ENCODE measurements around the gene ERCC1. TPM values are rescaled to one million over a fixed set of nuclear protein-coding genes. Genes with fewer than 3 reads are reported as not detected.

Gene ERCC1
- total RNA-seq, 1 experiment from 2014 or later, result 132 TPM

DNA sequence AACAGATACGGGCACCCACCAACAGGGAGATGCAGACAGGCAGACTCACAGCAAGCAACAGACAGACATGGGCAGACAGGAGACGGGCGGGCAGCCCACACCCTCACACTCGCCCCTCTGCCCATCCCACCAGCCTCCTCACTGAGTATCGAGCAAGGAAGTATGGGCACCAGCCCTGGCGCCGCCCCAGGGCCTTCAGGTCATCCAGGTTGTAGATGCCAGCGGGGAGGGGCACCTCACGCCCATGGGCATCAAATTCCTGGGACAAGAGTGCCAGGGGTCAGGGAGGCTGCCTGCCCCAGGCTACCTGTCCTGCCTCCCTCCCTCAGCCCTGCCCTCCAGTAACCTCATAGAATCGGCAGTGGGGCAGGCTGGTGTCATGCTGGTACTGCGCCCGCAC lies 59.0 kb downstream of the ERCC1 start:
- DNase-seq (ENCODE audit: low read depth), result no peak

DNA sequence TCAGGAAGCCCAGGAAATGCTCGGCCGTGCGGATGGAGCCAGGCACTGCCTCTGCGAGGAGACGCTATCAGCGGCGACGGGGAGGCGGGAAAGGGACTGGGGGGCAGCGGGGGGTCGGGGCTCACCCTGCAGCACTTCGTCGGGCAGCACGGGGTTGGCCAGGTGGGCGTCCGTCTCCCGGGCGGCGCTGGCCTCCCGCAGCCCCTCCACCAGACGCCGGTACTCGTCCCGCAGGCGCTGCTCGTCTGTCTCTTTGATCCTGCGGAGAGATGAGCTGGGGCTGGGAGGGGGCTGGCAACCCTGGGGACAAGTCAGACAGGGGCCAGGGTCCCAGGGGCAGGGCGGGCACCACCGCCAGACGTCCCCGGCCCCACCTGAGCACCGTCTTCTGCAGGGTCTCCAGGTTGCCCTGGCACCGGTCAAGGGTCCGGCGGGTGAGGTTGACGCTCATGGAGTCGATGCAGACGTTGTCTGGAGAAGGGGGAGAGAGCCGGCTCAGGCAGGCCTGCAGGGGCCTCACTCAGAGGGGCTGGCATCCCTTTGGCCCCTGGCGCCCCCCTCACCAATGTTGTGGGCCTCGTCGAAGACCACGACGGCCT lies 59.8 kb downstream of the ERCC1 start:
- no peak for DNase-seq (ENCODE audit: low read depth)

DNA sequence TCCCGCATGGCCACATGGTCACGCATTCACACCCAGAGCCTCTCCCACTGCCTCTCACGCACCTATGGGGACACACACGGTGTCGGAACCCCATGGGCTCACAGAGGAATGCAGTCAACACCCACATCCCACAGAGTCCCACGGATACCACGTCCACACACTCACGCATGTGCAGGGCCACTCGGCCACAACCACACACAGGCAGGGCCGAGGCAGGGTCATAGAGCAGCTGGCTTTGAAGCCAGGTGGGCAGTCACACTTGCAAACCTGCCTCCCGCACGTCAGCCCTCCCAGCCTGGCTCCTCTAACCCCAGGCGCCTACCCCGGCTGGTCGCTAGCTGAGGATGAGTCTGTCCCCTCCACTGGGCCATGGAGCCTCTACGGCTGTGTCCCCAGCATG lies 61.4 kb downstream of the ERCC1 start:
- DNase-seq (ENCODE audit: low read depth), result no peak

DNA sequence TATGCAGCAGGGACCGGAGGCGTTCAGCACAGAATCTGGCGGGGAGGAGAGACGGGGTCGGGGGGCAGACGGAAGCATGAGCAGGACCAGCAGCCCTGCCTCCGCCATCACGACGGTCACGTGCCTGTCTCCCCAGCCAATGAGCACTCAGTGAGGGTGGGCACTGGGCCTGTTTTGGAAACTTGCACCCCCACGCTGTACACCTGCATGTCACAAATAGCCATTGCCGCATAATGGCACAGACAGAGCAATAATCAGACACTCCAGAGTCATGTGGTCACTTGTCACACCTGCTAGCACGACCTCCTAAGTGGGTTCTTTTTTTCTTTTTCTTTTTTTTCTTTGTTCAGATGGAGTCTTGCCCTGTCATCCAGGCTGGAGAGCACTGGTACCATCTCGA lies 62.1 kb downstream of the ERCC1 start:
- no peak for DNase-seq (ENCODE audit: low read depth)

DNA sequence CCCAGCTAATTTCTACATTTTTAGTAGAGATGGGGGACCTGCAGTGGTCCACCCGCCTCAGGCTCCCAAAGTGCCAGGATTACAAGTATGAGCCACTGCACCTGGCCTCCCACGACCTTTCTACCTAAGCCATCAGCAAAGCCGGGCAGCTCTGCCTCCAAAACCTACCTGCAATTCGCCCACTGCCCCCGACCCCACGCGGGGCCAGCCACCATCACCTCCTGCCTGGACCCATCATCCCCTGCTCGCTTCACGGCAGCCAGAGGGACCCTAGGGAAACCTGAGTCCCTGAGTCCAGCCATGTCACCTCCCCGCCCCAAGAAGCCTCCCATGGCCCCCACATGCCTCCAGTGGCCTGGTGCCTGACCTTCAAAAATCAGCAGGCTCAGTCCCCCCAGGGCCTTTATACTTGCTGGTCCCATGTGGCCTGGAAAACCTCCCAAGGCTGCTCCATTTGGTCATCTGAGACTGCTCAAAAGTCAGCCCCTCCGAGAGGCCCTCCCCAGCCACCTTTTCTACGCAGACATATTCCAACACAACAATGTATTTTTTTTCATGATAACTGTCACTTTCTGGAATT lies 65.4 kb downstream of the ERCC1 start:
- DNase-seq (ENCODE audit: low read depth), result no peak

DNA sequence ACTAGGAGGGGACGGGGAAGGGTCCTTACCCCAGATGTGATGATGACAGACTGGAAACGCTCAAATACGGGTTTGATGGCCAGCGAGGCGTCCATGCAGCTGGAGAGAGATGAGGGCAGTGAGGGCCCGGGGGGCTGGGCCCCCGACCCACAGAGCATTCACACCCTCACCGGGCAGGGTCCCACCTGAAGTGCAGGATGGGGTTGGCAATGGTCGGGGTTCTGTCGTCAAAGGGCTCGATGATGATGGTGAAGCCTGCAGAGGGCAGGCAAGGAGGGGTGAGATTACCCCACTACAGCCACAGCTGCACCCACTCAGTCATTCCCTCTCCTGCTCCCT lies 66.3 kb downstream of the ERCC1 start:
- DNase-seq (ENCODE audit: low read depth), result no peak

Other genes starting within 250 kb of the ERCC1 start
- gene TRAPPC6A, start 245.7 kb downstream of the ERCC1 start, total RNA-seq (2014; rRNA removed), result 5.3 and 10.4 TPM in 2 replicates
- 5.9 and 7.1 TPM in 2 replicates for gene BLOC1S3, start 245.1 kb downstream of the ERCC1 start, total RNA-seq (2014; rRNA removed)
- not detected in 2 replicates for gene EXOC3L2, start 178.5 kb downstream of the ERCC1 start, total RNA-seq (2014; rRNA removed)
- 11.0 and 15.5 TPM in 2 replicates for gene MARK4, start 172.6 kb downstream of the ERCC1 start, total RNA-seq (2014; rRNA removed)
- not detected in 2 replicates for gene CKM, start 101.0 kb downstream of the ERCC1 start, total RNA-seq (2014; rRNA removed)
- gene KLC3, start 83.2 kb downstream of the ERCC1 start, total RNA-seq (2014; rRNA removed), result not detected in 2 replicates
- 29.2 and 30.6 TPM in 2 replicates for gene ERCC2, start 53.3 kb downstream of the ERCC1 start, total RNA-seq (2014; rRNA removed)
- 0.64 and 0.92 TPM in 2 replicates for gene PPP1R13L, start 18.8 kb downstream of the ERCC1 start, total RNA-seq (2014; rRNA removed)
- 21.4 and 24.6 TPM in 2 replicates for gene POLR1G, start 17.3 kb downstream of the ERCC1 start, total RNA-seq (2014; rRNA removed)
- 0.32 and 0.34 TPM in 2 replicates for gene FOSB, start 44.1 kb upstream of the ERCC1 start, total RNA-seq (2014; rRNA removed)
- gene RTN2, start 73.1 kb upstream of the ERCC1 start, total RNA-seq (2014; rRNA removed), result 22.9 and 39.7 TPM in 2 replicates
- 1.7 and 2.4 TPM in 2 replicates for gene PPM1N, start 74.5 kb upstream of the ERCC1 start, total RNA-seq (2014; rRNA removed)
- 102 and 127 TPM in 2 replicates for gene VASP, start 83.6 kb upstream of the ERCC1 start, total RNA-seq (2014; rRNA removed)
- gene OPA3, start 160.9 kb upstream of the ERCC1 start, total RNA-seq (2014; rRNA removed), result 13.7 and 18.2 TPM in 2 replicates
- not detected in 2 replicates for gene GPR4, start 178.3 kb upstream of the ERCC1 start, total RNA-seq (2014; rRNA removed)
- gene EML2, start 215.5 kb upstream of the ERCC1 start, total RNA-seq (2014; rRNA removed), result 17.8 and 20.1 TPM in 2 replicates
- not detected in 2 replicates for gene GIPR, start 244.3 kb upstream of the ERCC1 start, total RNA-seq (2014; rRNA removed)